Lower leg skin (tissue), 4 donors: Measurements from ENCODE around the gene SH3YL1. TPM values are rescaled to one million over a fixed set of nuclear protein-coding genes. Genes with fewer than 3 reads are reported as not detected.

Experiments used
- DNase-seq, 2 donors: peaks; one replicate each; pipeline ENCODE4 v3.0.0-alpha.2; 2019; ENCODE audit warnings: low spot score in 2 of 2
- H3K4me3 ChIP-seq: fragments of 200-600 bp; sonication (generic); 2 replicates; pipeline ENCODE4 v1.5.1; 2017; ENCODE audit warnings: mild to moderate bottlenecking, low read depth; ENCODE audit not compliant: poor library complexity, severe bottlenecking
- POLR2A ChIP-seq, 2 donors: fragments of 450-650 bp; IDR thresholded peaks; one replicate each; pipeline ENCODE4 v1.6.1; 2016 to 2017; ENCODE audit warnings: antibody characterized with exemption in 2 of 2, mild to moderate bottlenecking in 1 of 2, moderate library complexity in 1 of 2
- WGBS, 2 donors: methylation state at CpG; one replicate each; pipeline ENCODE4 v1.1.5; 2018; 5-methylcytosine and 5-hydroxymethylcytosine counted together
- intact Hi-C: fragments of 100-400 bp; cut with DNase I; formaldehyde crosslinking; loops from one replicate; pipeline ENCODE4 v1.15.0; 2023; ENCODE audit warnings: low total_unique reads
- total RNA-seq, 4 donors: library from RNA; depleted of rRNA; stranded (reverse); fragments of >200 nt; gene quantifications; one replicate each; pipeline ENCODE4 v1.1.0, GENCODE V29; 2016
- TF ChIP-seq, protein P1 (sequence below), 3 donors: fragments of 450-650 bp; IDR thresholded peaks; one replicate each; pipeline ENCODE4 v1.5.1; 2016; ENCODE audit warnings: antibody characterized with exemption in 3 of 3, mild to moderate bottlenecking in 3 of 3, moderate library complexity in 2 of 3

SH3YL1 gene
- total RNA-seq, 4 donors from 2014 or later: 106 to 159 (median 124) TPM

DNA sequence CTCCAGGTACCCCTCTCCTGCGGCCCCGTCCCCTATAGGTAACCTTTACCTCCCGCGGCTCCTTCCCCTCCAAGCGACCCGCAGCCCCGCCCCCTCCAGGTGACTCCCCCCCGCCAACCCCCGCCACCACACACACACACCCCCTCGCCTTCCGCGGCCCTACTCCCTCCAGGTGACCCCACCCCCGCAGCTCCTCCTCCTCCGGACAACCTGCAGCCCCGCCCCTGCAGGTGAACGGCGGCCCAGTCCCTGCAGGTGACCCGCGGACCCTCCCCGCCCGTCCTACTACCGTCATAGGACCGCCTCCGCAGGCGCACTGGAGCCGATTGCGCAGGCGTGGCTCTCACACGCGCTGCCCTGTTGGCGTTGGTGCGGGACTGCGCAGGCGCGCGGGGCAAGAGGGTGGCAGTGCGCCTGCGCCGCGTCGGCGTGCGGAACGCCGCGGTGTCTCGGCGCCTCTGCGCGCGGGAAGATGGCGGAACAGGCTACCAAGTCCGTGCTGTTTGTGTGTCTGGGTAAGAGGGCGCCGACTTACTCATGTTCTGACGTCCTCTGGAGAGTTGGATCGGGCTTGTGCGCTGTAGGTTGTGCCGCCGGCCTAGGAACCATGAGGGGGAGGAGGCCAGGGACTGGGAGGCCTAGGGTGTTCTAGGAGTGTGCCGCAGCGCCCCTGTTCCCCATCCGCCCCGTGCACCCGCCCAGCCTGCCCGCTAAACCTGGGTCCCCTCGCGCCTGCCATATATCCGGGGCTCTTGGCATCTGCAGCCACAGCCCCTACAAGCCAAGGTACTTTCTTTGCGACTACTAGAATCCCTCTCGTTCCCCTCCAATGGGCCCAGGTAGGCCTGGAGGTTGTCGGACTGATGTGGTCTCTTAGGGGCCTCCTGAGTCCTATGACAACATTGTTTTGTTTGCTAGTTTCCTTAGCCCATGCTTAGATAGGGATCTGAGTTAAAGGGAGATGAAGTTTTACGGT, 949 bp upstream of the SH3YL1 start, which contains the start of gene ACP1:
ACP1 (plus strand) TSS at position 455 of the 976 bp plus-strand sequence; CDS start at position 473, 18 bp downstream.
- TF ChIP-seq POLR2A (IDR thresholded peaks at IDR 0.05): peak in 1 of 2 donors; percentile 30
- TF ChIP-seq, protein P1, sequence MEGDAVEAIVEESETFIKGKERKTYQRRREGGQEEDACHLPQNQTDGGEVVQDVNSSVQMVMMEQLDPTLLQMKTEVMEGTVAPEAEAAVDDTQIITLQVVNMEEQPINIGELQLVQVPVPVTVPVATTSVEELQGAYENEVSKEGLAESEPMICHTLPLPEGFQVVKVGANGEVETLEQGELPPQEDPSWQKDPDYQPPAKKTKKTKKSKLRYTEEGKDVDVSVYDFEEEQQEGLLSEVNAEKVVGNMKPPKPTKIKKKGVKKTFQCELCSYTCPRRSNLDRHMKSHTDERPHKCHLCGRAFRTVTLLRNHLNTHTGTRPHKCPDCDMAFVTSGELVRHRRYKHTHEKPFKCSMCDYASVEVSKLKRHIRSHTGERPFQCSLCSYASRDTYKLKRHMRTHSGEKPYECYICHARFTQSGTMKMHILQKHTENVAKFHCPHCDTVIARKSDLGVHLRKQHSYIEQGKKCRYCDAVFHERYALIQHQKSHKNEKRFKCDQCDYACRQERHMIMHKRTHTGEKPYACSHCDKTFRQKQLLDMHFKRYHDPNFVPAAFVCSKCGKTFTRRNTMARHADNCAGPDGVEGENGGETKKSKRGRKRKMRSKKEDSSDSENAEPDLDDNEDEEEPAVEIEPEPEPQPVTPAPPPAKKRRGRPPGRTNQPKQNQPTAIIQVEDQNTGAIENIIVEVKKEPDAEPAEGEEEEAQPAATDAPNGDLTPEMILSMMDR (IDR thresholded peaks at IDR 0.05): no peak
- intact Hi-C loops: no loop called here
- H3K4me3 ChIP-seq: peak within 1 kb of the TSS; percentile 71
- DNase-seq: peak; percentile 94 to 98
- WGBS, 2 donors: 0 to 1% methylated on average over 52 to 59 of the region's 73 CpGs

DNA sequence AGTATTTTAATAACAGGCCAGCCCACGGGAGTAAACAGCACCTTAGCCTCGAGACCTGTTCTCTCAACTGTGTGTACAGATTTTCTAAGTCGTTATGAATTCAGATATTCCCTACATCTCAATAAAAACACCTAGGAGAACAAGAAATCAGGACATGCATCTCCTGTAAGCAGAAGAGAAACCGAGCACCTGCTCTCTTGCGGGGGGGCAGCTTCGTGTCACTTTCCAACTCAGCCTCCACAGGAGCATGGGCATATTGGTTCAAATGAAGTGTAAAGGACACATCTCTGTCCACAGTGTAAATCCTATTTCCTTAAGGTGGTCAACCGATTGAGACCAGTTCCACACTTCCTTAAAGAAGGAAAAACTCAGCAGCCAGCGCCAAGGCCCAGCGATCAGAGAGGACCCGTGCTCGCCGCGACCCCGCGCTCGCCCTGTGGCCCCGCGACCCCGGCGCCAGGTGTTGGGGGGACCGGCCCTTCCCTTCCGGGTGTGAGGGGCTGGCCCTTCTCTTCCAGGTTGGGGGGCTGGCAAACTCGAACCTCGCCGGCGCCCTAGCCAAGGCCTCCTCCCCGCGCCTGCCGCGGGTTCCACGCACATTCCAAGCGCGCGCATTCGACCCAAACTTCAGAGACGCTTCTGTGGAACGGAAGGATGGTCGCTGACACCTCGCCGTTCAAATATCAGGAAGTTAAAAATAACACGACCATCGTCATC, 652 bp downstream of the SH3YL1 start:
- no peak for TF ChIP-seq POLR2A (IDR thresholded peaks at IDR 0.05)
- TF ChIP-seq, protein P1 (IDR thresholded peaks at IDR 0.05): no peak
- H3K4me3 ChIP-seq: peak overlapping the region; percentile 51
- DNase-seq: no peak
- 32 to 36% methylated on average over 42 of the region's 42 CpGs for WGBS, 2 donors
- intact Hi-C loops: no loop called here

DNA sequence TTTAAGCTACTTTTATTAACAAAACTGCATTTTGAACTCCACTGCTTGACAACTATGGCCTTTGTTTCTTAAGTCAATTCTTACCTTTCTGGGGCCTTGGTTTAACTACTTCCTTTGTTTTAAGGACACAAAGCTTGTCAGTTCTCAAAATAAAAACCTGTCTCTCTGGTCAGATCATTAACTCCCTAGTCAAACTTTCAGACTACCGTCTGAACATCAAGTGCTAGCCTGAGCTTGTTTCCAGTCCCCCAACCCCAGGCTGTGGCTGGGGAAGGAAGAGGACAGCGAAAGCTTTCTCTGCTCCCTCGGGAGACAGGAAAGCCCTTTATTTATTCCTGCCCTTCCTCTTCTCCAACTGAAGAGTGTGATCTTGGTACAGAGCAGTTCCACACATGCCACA, 1.7 kb downstream of the SH3YL1 start:
- DNase-seq: no peak
- no peak for TF ChIP-seq POLR2A (IDR thresholded peaks at IDR 0.05)
- TF ChIP-seq, protein P1 (IDR thresholded peaks at IDR 0.05): no peak
- H3K4me3 ChIP-seq: no peak overlapping the region
- intact Hi-C loops: no loop called here
- WGBS, 2 donors: 35 to 45% methylated on average over 3 of the region's 3 CpGs

DNA sequence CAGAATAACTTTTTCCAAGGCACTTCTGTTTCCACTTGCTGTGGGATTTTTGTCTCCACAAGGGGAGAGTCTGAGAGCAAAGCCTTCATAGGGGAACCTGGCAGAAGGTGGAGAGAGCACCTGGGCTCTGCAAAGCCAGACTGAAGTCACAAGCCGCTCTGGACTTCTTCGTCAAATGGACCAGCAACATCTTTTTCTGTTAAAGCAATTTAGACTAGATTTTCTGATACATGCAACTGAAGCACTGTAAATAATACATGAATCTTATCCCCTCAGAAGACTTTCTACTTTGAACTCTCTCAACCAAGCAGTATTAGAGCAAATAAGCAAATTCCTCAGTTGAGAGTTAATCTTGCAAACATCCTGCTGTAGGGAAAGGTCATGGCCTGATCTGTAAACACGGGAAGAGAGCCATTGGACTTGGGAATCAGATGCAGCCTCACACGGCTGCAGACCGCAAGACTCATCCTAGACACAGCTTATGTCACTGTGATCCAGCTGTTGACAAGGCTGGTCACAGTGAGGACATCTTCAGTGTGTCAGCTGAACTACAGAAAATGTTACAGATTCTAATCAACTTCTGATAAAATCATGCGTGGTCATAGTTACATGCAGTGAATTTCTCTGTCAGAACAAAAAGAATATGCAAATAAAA, 3.2 kb downstream of the SH3YL1 start:
- intact Hi-C loops: no loop called here

DNA sequence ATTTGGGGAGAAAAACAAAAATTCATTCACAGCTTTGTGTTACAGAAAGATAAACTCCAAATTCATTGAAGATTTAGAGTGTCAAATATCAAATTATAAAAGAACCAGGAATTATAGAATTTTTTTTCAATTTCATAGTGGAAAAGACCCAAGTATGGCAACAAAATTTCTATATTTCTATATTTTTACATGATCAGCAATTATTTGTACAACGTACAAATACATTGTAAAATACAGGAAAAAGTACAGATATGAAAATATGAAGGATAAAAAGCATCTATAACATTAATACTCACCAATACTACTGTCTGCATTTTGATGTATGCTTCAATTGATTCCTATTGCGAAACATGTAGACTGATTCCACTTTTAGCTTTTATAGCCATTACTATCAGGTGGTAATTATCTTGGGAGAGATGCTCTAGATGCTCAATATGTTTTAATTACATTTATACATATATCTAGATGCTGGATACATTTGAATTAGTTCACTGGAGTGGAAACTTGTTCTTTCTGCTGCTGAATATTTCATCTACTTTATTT, 4.0 kb downstream of the SH3YL1 start:
- no peak for DNase-seq
- 97 to 98% methylated on average over 2 of the region's 2 CpGs for WGBS, 2 donors
- intact Hi-C loops: no loop called here

More for the DNA sequence above, 3.2 kb downstream of the SH3YL1 start:
- no peak overlapping the region for H3K4me3 ChIP-seq
- 69 to 70% methylated on average over 6 of the region's 6 CpGs for WGBS, 2 donors
- DNase-seq: no peak
- no peak for TF ChIP-seq POLR2A (IDR thresholded peaks at IDR 0.05)
- TF ChIP-seq, protein P1 (IDR thresholded peaks at IDR 0.05): peak in 1 of 3 donors; percentile 99

More for the DNA sequence above, 4.0 kb downstream of the SH3YL1 start:
- TF ChIP-seq, protein P1 (IDR thresholded peaks at IDR 0.05): no peak
- H3K4me3 ChIP-seq: no peak overlapping the region
